GM19099 (cell line): ENCODE results near the gene KRT81.

Experiments
- POLR2A ChIP-seq: IDR thresholded peaks from 3 replicates; pipeline ENCODE4 v1.6.1; 2011; ENCODE audit warnings: low read depth; ENCODE audit not compliant: insufficient read length; ENCODE audit errors: extremely low read depth

The KRT81 gene

DNA sequence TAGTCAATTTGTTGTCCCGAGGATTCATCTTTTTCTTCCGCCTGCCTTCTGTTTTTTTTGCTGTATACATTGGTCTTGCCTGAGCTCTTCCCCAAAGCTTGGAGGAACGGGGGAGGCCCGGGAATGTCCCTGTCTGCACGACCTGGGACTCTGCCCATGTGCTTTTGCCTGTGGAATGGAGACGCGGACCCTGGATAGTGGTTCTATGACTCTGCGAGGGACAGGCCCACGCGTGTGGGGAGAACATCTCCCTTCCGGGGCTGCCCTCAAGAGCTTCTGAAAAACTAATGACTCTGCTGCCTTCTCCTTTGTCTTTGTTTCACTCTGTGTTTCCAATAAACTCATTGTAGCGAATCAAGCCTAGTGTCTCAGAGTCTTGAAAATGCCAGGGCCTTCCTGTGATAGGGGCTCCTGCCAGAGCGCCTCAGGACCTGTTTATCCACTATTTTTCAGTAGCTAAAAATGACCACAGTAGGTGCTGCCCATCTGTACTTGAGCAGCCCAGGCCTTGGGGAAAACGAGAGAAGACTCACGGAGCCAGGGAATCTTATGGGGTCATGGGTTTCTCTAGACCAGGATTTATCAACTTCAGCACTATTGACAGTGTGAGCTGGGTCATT lies 17.6 kb upstream of the KRT81 start:
- TF ChIP-seq POLR2A = no peak

GRCh38 chr12:52307836-52308805 lies 16.8 kb upstream of the KRT81 start:
- no peak for TF ChIP-seq POLR2A

GRCh38 chr12:52306731-52307130 lies 15.4 kb upstream of the KRT81 start:
- no peak for TF ChIP-seq POLR2A

DNA sequence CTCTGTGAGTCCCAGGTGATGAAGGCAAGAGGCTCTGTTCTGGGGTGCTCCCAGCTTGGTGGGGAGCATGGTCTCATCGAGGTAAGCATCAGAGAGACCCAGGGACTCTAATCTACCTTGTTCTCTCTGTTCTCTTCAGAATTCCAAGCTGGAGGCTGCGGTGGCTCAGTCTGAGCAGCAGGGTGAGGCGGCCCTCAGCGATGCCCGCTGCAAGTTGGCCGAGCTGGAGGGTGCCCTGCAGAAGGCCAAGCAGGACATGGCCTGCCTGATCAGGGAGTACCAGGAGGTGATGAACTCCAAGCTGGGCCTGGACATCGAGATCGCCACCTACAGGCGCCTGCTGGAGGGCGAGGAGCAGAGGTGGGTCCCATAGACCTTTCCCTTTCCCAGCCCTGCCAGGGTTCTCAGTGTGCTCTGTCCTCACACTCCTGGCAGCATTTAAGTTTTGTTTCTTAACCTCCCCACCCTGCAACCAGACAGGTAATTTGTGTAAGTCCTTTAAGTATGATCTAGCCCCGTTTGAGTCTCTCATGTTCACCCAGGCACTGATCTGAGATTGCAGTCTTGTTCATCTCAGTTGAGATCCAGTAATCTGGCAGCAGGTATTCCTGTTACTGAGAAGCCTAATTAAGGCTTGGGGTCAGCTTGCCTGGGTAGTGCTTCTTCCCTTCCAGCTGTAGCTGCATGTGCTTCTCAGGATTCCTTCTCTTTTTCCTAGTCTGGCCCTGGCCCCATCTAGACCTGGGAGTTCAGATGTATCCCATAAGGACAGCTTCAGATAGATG lies 14.8 kb upstream of the KRT81 start:
- TF ChIP-seq POLR2A = no peak

DNA sequence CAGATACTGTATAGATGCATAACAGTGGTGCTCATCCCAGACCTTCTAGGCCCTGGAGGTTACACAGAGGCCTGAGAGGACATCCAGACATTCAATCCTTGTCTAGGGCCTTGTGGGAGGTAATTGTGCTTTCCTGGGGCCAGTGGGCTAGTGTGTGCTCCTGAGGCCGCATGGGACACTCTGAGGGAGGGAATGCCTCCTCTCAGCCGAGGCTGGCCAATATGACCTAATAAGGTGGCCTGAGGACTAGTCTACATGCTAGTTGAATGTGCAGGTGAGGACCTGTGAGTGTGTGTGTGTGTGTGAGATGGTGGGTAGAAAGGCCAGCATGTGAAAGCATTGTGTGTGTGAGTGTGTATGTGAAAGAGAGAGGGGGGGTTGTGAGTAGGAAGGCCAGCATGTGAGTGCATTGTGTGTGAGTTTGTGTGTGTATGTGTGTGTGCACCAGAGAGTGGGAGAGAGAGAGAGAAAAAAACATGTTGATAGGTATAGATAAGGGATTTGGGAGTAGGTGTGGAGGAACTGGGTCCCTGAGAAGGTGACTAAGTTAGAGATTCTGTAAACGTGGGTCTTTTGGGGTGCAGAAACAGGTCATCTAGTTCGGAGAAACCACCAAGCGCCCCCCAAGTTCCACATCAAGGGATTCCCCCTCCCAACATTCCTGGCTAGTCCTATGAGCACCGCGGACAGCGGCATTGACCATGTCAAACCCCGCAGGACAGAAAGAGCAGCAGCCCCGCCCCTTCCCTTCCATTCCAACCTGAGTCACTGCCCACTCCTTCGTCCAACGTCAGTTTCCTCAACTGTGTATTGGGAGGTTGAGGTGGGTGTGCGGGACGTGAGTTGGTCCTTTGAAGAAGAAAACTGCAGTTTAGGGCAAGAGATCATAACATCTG lies 9.7 kb upstream of the KRT81 start:
- TF ChIP-seq POLR2A = no peak

- no peak for TF ChIP-seq POLR2A
These were observed 7.4 kb upstream of the KRT81 start for GRCh38 chr12:52298677-52299190.

- TF ChIP-seq POLR2A = no peak
These were observed 5.4 kb upstream of the KRT81 start for GRCh38 chr12:52296572-52297215.

GRCh38 chr12:52295663-52296062 lies 4.3 kb upstream of the KRT81 start:
- TF ChIP-seq POLR2A = no peak

GRCh38 chr12:52294803-52295202 lies 3.5 kb upstream of the KRT81 start:
- no peak for TF ChIP-seq POLR2A

DNA sequence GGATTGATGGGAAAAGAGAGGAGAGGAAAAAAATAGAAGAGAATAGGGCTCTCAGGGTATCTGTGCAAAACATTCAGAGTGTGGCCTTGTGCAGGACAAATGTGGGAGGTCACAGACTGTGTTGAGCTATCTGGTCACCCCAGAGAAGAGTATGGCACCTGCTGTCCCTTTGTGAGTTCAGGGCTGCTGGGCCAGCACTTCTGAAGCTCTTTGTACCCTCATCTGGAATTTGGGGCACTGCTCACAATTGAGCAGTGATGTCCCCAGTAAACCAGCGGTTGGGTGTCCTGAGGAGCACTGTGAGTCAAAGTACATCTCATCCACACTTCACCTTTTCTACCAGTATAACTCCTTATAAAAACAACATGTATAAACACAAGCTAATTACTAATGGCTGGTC lies 2.6 kb upstream of the KRT81 start:
- no peak for TF ChIP-seq POLR2A

- no peak for TF ChIP-seq POLR2A
These were observed 5.3 kb downstream of the KRT81 start for GRCh38 chr12:52285851-52286530.

DNA sequence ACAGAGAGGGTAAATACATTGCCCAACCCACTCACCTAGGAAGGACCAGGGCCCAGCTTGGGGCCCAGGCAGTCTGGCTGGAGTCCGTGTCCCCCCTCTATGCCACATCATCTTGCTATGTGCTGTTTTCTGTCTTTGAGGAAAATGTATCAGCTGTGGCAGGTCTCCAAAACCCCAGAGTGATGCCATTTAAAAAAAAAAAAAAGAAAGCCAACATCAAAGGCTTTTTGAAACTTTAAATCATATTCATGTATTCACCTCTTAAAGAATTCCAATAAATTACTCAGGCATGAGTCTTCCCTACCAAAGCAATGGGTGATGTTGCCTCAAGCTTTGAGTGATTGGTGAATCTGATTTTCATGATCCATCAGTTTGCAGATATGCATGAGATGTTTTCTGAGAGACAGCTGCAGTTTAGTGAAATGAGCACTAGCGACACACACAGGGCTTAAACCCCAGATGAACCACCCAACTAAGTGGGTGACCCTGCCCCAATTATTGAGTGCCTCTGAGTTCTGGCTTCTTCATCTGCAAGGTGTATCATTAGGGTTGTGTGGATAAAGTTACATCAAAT lies 6.1 kb downstream of the KRT81 start:
- no peak for TF ChIP-seq POLR2A
